GM18526 (cell line): ENCODE results near the gene SLC7A8.
A peak's percentile ranks its signal among the peaks of the same experiment; 100 is the strongest.

Experiments
- POLR2A ChIP-seq: IDR thresholded peaks from 3 replicates; pipeline ENCODE4 v1.6.1; 2011; ENCODE audit not compliant: insufficient read length; ENCODE audit errors: extremely low read depth

The SLC7A8 gene

DNA sequence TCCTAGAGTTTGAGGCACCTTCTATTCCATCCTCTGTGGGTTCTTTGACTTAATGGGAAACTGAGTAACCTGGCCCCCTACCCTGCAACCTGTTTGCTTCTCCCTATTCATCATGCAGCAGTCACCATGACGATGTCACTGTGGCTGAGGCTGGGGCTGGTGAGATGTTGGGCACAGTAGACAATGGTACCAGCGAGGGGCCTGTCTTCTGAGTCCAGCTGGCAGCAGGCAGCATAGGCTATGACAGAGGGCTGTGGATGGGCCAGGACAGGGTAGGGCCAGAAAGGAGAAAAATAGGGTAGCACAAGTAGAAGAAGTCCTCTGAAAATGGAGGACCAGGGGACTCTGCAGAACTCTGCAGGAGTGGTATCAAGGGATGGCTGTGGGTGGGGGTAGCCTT lies 80.7 kb downstream of the SLC7A8 start:
- no peak for TF ChIP-seq POLR2A

DNA sequence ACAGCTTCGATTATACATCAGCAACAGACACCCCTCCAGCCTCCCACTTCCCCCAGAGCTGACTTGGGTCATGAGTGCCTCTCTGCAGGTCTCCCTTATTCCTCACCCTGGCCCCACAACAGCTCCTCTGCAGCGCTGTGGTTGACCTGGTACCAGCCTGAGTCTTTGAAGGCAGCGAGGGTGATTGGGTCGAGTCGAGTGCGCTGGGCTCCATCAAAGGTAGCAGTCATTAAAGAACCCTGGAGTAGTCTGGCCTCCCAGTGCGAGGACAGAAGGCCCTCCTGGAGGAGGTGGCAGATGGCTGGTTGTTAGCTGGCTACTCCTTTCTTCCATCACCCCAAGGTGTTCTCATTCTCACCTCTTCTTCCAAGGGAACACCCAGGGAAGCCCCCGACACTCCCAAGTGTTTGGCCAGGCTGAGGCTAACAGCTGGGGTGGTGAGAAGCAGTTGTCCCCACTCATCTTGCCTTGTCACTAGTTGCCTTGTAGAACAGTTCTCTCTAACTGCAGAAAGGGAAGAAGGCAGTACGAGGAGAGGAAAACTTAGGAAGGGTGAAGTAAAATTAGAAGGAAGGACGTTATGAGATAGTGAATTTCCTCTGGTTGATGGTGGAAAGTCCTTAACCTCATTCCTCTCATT lies 81.4 kb downstream of the SLC7A8 start:
- no peak for TF ChIP-seq POLR2A

DNA sequence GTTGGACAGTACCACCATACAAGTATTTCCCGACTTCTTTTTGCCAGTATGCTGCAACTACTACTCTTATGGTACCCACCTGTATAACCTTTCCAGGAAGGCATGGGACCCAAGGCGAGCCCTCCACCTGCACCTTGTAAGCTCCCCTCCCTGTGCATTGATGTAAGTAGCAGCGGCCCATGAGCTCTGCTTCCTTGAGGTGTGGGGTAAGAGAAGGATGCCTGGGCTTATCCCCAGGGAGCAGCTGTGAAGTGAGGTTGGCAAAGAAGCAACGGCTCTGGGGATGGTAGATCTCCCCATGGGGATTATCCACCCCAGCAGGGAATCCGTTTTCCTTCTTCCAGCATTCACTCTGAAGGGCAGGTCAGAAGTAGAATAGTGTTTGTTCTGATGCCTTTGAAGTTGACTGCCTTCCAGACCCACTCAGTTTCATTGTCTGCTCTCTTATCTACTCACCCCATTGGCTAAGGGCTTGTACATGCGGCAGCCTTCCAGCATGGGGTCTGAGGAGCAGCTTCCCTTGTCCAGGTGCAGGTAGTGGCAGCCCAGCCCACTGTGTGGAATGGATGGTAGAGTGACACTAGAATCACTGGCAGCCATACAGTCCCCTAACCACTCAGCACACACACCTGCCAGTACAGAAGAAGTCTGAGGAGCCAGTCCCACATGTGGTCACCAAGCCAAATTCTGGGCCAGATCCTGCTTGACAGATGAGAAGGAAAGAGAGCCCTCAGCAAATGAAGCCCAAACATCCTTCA lies 82.1 kb downstream of the SLC7A8 start:
- TF ChIP-seq POLR2A = no peak

DNA sequence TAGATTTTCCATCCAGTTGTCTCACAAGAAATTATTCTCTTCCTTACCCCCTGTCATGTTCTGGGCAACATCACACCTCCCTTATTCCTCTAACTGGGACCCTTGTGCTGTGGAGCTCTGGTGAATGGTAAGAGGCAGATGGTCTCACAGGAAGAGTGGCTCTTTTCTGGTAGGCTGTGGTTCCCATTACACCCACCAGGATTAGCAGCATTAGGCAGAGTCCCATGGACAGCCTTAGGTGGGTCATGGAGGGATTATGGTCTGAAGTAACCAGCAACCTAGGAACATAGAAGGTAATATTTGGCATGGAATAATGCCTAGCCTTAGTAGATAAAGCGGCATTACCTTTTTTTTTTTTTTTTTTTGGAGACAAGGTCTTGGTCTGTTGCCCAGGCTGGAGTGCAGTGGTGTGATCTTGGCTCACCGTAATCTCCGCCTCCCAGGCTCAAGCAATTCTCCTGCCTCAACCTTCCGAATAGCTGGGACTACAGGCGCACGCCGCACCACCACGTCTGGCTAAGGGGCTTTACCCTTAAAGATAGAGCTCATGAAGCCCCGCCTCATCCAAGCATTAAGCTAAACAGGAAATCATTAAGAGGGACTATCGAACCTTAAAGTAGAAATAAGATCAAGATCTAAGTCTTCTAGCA lies 84.1 kb downstream of the SLC7A8 start:
- TF ChIP-seq POLR2A = no peak

DNA sequence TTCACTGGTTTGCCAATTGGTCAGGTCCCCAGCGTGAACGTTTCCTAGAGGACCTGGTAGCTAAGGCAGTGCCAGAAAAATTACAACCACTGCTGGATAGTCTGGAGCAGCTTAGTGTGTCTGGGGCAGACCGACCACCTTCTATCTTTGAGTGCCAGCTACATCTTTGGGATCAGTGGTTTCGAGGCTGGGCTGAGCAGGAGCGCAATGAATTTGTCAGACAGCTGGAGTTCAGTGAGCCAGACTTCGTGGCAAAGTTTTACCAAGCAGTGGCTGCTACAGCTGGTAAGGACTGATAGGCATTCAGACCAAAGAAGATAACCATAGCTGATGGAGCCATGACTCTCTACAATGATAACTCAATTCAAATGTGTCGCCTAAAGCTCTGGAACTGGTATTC lies 85.7 kb downstream of the SLC7A8 start:
- no peak for TF ChIP-seq POLR2A

DNA sequence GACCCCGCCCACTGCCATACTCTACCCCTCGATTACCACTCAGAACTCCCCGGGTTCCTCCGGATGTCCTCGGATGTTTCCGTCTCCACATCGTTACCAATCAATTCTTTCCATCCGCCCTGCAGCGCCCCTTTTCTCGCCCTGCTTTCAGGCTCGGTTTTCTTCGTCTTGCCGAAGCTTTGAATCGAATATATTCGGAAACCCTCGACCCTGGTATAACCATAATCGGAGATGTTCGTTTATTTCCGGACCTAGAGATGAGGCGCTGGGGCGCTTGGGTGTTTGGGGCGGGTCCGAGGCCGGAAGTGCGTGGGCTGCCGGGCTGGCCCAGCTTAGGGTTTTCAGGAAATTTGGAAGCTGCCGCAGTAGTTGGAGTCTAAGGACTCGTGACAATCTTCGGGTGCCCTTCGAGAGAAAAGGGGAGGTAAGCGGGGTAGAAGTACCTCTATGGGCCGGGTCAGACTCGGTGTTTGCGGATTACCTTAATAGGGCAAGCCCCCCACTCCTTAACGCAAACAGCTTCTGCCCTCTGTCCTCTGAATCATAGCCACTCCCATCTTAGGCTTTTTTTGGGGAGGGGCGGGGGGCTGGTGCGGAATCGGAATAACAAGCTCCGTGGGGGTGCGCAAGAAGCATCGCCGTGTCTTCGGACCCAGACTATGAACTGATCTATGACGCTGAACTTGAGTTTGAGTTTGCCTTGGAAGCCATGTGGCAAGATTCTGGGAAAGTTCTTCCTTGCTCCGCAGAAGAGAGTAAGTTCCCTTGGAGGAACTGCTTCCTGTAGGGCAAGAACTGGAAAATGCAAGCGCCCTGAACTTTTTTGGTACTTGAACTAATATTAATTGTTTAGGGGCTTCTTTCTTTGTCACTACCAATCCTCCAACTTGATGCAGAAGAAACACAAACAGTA lies 88.0 kb downstream of the SLC7A8 start, which contains the start of gene C14orf119:
TSS of gene C14orf119 (plus strand) at position 310 of the 913 bp plus-strand sequence. CDS start 2,154 bp downstream, outside the sequence.
- TF ChIP-seq POLR2A = peak; percentile 60

DNA sequence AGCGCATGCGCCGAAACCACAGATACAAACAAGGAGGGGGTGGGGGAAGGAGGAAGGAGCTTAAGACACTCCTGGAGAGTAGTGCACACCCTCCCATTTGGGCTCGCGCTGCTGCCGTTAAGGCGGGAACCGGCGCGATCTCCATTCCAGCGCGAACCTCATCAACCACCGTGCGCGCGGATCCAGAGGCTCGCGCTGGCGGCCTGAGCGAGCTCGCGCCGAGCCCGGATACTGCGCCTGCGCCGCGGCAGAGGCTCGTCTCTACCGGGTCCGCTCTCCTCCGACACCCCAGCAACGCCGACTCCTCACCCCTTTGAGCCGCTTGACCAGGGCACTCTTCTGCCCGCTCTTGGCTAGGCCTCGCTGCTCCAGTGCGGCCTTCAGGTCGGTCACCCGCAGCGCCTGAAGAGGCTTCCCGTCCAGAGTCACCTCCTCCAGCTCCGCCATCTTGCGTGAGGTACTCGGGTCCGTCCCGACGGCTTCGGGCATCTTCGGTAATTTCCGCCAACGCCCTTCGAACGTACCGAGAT lies 88.7 kb downstream of the SLC7A8 start, which contains the start of gene ACIN1:
TSS of gene ACIN1 (minus strand) at position 471 of the 530 bp plus-strand sequence. CDS start at position 447, 24 bp downstream.
- peak; percentile 81 for TF ChIP-seq POLR2A

DNA sequence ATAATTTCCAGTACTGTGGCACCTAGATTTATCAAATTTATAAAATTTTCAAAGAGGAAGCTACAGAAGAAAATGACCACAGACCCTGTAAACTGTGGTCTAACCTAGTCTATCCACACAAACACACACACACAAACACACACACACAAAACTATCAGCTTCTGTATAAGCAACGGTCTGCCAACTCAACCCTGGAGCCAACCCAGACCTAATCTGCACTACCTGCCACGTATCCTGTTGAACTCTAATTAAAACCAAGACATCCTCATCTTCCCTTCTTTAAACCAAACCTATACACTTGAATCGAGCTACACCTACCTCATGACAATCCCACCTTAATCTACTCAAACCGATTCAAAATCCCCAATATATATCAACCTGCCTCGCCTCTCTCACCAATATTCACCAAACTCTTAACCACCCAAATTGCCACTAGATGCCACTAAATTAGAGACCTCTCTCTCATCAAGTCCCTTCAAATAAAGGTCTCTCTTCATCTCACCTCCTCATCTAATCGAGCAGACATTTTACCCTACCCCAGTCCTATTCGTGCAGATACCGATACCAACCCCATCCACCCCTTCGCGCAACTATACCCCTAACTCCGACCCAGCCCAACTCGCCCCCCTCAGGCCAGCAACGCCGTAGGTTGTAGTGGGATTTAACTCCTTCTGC lies 89.3 kb downstream of the SLC7A8 start:
- no peak for TF ChIP-seq POLR2A

DNA sequence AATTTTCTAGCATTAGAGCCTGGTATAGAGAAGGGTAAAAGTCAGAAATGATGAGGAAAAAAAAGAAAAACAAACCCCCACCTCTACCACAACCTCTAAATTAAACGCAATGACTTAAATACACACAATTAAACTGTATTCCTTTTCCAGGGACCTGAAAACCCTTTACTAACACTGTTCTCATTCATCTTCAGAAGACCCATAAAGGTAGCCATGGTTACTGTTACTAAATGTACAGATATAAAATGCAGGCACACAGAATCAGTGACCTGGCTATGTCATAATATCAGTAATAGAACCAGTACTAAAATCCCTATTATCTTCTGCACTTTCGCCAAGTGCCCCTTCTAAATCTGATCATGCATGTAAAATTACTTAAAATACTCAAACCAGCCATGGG lies 89.9 kb downstream of the SLC7A8 start:
- TF ChIP-seq POLR2A = no peak

DNA sequence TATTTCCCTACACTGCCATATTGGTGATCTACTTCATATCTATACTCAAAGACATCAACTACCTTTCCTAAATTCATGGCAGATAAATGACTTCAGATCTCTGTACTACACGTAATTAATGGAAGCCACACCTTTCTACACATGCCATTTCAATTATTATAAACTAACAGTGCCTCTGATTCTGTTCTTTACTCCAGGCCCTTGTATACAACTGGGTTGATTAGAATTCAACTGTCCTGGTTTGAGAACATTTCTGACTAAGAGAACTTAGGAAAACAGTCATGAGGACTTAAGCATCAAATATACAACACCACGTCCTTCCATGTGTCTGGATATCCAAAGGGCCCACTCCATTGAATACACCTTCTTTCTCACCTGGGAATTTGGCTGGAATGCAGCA lies 90.4 kb downstream of the SLC7A8 start:
- no peak for TF ChIP-seq POLR2A

DNA sequence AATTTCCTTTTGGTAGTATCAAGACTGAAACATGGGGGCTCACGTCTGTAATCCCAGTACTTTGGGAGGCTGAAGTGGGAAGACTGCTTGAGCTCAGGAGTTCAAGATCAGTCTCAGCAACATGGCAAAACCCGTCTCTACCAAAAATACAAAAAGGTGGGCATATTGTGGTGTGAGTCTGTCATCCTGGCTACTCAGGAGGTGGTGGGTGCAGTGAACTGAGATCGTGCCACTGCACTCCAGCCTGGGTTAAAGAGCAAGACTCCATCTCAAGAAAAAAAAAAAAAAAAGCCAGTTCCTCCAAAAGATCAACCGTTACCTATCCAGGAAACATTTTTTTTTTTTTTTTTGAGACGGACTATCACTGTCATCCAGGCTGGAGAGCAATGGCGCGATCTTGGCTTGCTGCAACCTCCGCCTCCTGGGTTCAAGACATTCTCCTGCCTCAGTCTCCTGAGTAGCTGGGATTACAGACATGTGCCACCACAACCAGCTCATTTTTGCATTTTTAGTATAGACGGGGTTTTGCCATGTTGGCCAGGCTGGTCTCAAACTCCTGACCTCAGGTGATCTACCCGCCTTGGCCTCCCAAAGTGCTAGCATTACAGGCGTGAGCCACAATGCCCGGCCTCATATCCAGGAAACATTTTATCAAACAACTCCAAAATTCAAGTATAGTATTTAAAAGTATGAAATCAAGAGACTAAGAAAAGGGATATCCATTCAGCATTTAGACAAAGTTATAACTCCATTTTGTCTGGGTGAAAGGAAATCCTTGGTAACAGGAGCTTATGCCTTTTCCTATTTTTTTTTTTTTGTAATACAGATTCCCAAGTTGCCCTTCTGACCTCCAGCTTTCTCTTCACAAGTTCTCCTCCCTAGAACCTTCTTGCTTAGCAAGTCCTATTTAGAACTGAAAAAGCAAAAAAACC lies 91.9 kb downstream of the SLC7A8 start:
- TF ChIP-seq POLR2A = no peak

DNA sequence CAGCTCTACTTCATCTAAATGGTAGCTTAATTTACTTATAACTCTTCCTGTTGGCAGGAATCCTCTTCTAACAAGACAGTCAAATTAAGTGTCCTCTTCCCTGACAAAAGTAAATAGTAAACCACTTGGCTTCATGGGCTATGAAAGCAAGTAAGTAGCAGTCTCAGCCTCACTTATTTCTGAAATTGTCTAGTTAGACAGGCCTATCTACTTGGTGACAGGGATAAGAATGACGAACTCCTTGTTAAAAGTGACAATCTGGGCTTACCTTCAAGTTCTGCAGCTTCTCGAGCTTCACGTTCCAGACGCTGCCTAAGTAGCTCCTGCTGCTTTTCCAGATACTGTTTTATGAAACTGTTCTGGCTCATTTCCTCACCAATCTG lies 93.2 kb downstream of the SLC7A8 start:
- TF ChIP-seq POLR2A = no peak
